TTC549 (cell line): ENCODE measurements around the gene PARVG.

Experiments
- FAIRE-seq: peaks from 2 replicates; lab custom pipeline; 2012; peaks lifted over from hg19 to GRCh38; lab: Jason Lieb, UNC

Gene PARVG

DNA sequence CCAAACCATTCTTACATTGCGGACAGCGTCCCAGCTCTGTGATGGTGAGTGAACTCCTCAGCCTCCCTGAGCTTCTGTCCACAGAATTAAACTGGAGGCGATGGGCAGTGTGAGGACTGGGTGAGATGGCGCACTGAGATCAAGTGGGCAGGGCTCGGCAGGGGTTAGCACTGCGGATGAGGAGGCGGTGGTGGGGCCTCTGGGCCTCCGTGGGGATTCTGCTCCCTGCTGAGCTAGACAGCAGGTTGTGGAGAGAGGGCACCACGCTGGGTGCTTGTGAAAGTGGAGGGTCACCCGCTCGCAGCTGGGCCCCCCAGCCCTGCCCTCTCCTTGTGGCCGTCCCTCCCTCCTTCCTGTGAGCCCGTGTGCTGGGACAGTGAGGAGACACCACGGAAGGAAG, 25.6 kb upstream of the PARVG start:
- FAIRE-seq: no peak

DNA sequence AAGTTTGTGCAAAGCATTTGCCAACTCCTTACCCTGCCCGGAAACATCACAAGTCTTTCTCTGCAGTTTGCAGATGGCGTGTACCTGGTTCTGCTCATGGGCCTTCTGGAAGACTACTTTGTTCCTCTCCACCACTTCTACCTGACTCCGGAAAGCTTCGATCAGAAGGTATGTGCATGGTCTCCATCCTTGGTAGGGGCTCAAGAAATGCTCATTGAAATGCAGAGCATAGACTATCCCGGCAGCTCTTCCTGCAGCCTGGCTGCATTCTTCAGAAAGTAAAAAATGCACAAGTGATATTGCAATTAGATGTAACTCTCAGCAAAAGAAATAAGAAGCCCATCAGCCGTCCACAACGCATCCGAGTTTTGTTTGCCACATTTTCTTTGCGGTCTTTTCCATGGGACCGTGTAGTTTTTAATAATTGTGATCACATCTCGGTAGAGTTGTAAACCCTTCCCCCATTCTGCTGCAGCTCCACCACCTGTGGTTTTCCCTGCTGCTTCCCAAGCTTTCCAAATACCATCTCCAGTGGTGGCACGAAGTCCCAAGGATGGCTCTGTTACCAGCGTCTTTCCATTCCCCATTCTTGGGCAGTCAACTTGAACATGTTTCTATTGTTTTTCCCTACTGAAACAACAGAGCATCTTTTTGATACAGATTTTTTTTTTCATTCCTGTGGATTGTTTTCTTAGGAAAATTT, 22.7 kb upstream of the PARVG start:
- FAIRE-seq: no peak

DNA sequence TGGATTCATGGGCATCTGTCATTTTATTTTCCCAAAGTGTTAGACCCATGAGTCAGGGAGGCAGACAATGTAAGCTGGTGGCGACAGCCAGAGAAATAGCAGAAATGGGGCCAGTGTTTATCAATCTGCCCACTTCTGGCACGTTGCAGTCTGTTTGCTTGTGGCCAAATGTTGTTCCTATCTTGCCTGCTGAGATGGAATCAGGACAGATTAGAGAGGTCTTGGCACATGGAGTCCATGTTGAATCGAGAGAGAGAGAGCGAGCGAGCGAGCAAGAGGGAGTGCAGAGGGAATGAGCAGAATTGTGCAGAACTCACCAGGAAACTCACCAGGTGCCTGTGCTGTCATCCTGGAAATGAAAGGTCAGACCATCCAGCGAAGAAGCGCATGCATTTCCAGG, 21.9 kb upstream of the PARVG start:
- FAIRE-seq: no peak

DNA sequence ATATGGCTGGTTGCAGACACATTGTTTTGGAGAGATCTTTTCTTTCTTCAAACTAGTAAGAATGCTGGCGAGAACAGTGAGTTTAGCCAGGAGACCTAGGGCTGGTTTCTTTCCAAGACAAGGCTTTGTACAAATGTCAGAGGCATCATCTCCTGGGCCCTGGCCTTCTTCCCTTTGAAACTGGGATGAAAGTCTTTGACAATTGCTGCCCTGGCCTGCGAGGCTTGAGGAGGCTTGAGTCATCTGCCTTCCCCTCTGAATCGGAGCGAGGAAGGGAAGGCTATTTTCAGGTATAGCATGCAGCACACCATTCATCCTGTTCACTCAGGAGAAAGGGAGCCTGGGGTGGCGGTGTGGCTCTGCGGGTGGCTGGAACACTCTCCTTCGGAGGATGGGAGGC, 21.5 kb upstream of the PARVG start:
- no peak for FAIRE-seq

DNA sequence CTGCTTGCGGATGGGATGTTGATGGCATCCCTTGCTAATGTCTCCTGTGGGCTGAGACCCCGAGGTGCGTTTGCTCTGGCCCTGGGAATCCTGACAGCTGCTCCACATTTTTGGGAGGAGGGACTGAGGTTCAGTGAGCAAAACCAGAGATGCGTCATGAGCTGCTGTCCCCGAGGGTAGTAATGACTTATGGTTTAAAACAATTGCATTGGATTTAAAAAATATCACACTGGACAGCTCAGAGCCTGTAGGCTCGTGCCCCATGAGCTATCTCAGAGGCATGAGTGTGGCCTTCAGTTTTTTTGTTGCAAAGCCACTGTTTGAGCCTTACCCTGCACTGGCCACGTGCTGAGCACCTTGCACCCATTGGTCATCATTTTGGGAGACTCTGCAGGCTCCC, 20.9 kb upstream of the PARVG start:
- no peak for FAIRE-seq

DNA sequence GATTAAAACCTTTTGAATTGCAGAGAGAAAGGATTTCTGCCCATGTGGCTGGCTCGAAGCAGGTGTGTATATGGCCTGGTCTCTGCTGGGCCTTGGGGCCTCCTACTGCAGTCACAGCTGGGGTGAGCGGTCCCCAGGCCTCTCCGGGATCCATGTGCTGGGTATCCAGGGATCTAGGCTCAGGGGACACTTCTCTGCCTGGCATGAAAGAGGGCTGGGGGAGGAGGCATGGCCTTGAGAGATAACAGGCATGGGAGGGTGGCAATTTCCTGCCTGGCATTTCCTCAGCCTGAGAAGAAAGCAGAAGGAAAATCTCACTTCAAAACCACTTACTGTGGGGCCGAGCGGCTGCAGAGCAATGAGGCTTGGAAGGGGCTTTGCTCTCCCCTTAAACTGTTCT, 20.3 kb upstream of the PARVG start:
- no peak for FAIRE-seq

DNA sequence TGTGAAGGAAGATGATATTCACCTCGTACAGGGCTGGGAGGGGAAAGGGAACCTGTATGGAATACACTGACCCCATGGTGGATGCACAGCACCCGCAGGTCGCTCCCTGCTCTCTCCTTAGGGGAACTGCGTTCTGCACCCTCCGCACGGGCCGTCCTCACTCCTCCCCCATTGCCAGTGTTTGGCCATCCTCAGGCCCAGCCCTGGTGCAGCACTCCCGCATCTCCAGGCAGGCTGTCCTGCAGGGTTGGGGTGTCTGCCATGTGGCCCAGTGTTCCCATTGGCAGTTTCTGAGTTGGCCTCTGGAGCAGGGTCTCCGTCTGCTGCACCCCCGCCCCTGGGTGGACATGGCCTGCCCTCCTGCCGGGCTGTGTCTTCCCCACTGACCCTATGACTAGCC, 19.1 kb upstream of the PARVG start:
- FAIRE-seq: no peak

DNA sequence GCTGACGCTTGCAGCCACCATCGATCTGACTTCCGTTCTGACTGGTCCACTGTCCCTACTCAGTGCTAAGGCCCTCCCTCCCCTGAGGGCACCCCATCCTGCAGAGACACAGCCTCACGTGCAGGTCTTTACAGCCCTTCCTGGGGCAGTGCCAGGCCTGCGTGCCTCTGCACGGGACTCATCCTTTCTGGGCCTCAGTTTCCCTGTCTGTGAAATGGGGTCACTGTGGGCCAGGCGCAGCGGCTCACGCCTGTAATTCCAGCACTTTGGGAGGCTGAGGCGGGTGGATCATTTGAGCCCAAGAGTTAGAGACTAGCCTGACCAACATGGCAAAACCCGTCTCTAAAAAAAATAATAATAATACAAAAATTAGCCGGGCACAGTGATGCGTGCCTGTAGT, 17.8 kb upstream of the PARVG start:
- no peak for FAIRE-seq

DNA sequence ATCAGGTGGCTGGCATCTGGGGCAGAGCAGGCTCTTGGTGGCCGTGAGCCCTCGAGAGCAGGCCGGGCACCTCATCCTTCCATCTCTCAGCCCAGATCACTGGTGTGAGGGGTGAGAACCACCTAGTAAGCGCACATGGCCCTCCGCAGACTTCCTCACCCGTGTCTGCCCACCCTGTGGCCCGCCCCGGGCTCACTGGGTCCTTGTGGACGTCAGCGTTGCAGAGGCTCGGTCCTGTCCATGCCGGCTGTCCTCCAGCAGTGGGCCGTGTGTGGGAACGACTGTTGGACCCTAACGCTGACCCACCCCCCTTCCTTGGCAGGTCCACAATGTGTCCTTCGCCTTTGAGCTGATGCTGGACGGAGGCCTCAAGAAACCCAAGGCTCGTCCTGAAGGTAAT, 17.2 kb upstream of the PARVG start:
- no peak for FAIRE-seq

DNA sequence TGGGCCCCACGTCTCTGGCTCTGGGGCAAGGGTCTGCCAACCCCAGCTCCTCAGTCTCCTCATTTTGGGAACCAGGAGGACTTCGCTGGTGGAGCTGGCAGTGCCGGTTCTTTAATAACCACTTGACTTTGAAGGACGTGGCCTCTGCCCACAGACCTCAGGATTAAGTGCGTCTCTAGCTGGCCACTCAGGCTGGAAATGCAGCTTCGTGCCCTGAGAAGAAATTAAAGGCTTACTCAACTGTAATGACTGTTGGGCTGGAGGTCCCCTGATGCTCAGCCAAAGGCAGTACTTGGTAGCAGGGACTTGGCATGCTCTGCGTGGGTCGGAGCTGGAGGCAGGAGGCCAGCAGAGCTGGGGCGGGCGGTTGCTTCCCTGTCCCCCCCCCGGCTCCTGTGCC, 16.7 kb upstream of the PARVG start:
- FAIRE-seq: no peak

DNA sequence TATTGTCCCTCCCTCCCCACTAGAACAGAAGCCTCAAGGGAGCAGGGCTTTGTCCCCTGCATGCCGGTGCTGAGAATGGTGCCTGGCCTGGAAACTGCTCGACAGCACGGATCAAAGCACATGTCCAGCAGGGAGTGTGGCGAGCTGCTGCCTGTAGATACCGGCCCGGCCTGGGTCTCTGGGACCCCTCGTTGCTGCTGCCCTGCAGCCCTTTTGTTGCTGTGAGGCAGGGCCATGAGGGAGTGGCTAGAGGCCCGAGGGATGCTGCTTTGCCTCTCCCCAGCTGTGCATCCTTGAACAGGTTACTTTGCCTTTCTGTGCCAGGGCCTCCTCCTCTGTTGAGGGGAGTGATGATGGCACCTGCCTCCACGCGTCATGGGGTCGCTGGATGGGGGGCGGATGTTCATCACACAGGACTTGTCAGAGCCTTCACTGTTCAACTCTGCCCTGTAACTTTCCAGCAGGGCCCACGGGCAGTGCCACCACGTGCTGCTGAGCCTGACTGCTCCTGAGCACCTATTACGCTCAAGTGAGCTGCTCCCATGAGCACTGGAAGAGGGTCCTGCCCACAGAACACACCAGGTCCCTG, 15.3 kb upstream of the PARVG start:
- no peak for FAIRE-seq

DNA sequence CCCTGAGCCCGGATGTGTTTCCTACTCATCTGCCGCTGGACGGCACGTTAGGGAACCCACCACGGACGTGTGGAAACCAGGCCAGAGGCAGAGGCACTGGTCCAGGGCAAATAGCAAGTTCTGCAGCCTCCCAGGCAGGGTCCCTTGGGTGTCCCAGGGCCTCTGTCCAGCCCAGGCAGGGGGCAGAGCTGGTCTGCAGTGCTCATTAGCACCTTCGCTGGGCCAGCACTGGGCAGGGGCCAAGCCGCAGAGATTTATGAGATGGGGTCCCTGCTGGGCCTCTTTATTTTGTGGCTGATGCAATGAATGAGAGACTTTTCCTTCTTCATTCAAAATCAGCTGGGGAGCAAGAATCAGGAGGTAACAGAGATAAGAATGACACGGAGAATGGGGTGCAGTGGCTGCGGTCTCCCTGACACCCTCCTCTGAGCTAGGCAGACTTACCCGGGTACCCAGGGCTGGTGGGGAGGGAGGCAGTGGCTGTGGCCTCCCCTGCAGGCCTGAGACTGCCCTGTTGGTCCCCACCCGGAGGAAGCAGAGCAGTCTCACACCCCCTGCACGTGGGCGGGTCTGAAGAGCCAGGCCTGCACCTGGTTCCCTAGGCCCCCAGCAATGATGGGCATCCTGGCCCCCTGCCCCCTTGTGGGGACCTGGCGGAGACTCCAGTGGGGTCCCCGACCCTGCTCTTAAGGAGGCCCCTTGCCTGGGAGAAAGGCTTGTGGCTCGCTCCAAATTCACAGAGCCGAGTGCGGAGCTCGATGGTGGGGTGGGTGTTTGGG, 14.0 kb upstream of the PARVG start:
- no peak for FAIRE-seq

DNA sequence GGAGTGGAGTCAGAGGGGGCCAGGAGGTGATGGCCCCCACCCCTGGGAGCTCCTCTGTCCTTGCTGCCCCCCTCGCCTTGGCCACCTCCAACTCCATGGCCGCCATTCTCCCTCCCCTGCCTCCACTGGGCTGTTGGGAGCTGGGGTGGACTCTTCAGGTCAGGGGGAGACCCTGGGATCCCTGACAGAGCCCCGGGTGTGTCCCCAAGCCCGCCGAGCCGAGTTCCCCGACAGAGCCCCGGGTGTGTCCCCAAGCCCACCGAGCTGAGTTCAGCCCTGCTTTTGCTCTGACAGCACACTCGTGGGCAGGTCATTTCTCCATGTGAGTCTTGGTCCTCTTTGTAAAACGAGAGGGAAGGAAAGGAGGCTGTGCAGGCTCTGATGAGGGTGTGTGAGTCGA, 13.2 kb upstream of the PARVG start:
- no peak for FAIRE-seq

DNA sequence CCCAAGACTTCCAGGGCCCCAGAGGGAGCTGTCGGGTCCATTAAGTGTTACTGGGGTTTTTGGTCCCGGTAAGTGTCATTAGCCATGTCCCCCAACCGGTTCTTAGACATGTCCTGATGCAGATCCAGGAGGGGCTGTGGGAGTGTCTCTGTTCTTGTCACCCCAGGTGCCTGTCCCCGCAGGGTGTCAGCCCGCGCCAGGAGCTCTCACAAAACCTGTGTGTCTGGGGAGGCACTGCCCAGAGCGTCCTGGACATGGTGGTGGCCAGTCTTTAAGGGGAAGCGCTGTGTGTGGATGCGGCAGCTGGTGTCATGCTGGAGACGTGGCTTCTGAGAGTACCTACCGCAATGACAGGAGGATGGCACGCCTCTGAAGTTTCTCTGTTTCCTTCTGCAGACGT, 12.5 kb upstream of the PARVG start:
- no peak for FAIRE-seq

DNA sequence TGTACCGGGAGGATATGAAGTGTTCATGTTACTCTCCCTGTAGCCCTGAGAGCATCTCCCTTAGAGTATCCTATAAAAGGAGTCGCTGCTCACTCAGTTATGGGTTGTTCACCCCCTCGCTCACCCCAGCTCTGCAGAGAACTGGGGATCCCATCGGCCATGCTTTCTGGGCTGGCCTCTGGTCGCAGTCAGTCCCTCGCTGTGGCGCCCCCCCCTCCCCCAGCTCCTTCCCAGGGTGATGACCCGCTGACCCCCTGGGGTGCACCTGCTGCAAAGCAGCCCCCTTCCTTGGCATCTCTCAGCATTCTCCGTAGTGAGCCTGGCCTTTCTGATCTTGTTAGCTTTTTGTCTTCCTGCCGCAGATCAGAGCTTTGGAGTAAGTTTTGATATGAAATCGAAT, 10.3 kb upstream of the PARVG start:
- no peak for FAIRE-seq

DNA sequence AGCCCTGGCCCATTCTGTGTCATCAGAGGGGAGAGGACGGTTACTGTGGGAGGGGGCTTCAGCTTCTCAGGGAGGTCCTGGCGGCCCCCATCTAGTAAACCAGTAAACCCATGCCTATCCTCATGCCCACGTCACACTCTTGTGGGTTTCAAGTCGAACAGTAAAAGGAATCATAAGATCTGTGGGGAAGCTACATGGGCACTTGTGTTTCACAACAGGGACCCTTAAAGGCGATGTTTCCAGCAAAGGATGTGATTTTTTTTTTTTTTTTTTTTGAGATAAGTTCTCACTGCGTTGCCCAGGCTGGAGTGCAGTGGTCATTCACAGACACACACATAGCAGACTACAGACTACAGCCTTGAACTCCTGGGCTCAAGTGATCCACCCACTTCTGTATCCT, 9.2 kb upstream of the PARVG start:
- no peak for FAIRE-seq

DNA sequence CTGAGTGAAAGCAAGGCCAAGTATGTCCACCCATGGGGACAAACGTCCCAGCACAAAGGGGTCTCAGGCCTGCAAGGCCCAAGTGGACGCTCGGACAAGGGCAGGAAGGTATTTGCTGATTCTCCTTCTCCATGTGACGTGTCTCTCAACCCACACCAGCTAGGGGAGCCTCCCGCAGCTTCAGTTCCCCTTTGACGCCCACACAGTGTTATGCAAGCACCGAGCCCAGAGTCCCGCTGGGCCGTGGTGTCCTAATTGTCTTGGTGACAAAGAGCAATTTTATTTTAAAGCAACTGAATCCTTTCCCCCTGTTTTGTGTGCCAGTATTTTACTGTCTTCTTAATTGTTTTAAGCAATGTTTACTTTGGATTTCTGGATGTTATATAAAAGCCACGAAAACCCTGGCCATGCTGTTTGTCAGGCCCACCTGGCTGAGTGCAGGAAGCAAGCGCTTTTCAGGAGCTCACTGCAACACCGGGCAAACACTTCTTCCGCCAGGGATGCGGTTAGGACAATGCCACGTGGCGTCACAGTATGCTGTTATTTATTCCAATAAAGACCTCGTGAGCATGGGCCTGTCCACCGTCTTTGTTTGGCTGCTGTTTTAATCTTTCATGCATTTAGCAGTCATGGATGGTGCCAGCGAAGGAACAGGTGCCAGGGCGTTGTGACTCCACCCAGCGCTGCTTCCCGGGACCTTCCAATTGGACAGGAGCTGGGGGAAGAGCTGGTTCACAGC, 8.2 kb upstream of the PARVG start:
- FAIRE-seq: no peak

DNA sequence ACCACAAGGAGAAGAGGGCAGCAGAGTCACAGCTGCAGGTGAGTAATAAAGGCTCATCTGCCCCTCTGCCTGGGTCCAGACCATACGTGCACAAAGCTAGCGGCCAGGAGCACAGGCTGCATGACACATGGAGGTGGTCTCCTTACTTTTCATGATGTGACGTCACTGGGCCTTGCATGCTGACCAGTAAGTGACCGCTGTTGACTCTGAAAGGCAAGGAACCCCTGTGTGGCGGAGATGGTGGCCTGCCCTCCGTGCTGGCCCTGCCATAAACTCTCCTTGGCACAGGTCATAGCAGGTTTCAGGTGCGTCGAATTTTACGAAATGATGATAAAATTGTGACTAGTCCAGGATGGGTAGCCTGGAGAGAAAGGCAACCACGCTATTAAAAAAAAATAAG, 7.6 kb upstream of the PARVG start:
- FAIRE-seq: no peak

DNA sequence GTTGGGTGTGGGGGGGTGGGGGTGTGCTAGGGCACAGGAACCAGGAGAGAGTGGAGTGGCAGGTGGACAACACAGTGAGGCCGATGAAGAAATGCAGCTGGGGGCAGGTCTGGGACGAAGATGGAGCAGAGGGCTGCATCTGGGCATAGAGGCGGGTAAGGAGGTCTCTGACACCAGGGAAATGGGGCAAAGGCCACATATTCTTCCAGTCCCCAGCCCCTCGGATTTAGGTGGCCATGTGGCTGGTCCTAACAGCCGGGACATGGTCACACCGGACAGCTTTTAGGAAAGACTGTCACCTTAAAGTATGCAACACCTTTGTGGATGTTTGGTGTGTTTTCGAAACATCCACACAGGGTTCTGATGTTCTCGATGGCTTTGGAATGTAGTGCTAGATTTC, 5.0 kb upstream of the PARVG start:
- FAIRE-seq: no peak

DNA sequence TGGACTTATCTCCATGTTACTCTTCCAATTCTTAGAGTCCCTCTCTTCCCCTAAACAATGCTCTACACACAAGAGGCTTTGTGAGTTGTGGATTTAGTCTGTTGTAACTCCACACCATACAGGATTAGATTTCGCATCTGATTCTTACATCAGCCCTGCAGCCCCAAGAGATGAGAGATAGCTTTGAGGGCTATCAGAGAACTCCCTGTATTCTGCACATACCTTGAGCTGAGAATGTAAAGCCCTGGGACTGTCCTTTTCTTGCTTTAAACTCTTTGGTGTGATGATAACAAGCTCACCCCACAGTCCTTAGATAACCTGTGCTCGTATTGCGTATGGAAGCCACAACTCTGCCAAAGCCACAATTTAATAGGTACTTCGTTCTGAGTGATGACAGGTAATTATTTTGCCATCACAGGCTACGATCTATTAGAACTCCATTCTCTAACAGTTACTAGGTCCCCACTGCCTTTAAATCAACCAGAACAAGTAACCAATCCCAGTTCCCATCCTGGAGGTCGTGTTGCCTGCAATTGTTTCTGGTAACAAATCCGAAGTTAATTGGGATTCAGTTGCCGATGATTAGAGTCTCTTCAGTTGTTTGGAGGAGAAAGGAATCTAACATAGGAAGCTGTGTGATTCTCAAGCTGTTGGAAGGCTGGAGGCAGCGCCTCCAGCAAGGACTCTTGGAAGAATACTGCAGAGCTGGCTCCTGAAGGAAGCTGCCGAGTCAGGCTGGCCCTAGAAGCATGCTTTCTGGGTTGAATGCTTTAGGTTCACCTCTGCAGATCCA, 1.3 kb upstream of the PARVG start:
- FAIRE-seq: no peak

DNA sequence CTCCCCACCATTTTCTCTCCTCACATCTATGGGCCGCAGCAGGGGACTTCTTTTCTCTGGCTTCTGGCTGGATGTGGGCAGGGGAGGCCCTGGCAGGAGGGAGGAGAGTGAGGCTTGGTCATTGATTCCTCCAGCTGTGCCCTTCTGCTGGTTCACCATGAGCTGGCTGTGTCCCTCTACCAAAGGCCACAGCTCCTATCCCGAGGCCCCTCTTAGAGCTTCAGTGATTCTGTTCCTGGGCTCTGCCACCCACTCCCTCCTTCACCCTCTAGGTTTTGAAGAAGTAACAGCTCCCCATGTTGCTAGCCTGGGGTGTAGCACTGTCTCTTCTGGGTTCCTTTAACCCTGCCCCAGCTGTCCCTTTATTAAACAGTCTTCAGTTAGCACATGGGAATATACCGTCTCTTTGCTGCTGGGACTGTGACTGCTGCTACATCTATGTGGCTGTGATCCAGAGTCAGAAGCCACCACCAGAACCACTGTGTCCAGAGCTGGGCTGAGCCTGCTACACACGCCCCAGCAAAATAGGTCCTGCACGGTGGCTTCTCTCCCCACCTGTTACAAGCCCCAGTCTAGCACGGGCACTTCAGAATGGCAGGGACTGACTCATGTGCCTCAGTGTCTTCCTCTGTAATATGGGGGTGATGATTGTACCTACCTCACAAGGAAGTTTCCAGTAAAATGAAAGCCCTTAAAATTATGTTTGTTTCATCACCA, 578 bp upstream of the PARVG start:
- FAIRE-seq: no peak
